Measurements from ENCODE around the gene CIDEC. TPM values are rescaled to one million over a fixed set of nuclear protein-coding genes. Genes with fewer than 3 reads are reported as not detected.
"Not testable (repeated sequence)": the region's sequence is repeated elsewhere in the genome, so short reads cannot be mapped to it uniquely, and the experiment has no call there.

Gene CIDEC
- total RNA-seq, 1 donor from 2014 or later = not detected

- H3K27me3 Mint-ChIP-seq (ENCODE audit: unreplicated experiment) = no peaks in the 10 kb centered on the region
- TF ChIP-seq, protein P1, sequence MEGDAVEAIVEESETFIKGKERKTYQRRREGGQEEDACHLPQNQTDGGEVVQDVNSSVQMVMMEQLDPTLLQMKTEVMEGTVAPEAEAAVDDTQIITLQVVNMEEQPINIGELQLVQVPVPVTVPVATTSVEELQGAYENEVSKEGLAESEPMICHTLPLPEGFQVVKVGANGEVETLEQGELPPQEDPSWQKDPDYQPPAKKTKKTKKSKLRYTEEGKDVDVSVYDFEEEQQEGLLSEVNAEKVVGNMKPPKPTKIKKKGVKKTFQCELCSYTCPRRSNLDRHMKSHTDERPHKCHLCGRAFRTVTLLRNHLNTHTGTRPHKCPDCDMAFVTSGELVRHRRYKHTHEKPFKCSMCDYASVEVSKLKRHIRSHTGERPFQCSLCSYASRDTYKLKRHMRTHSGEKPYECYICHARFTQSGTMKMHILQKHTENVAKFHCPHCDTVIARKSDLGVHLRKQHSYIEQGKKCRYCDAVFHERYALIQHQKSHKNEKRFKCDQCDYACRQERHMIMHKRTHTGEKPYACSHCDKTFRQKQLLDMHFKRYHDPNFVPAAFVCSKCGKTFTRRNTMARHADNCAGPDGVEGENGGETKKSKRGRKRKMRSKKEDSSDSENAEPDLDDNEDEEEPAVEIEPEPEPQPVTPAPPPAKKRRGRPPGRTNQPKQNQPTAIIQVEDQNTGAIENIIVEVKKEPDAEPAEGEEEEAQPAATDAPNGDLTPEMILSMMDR (IDR thresholded peaks at IDR 0.05) = no peak
- H3K36me3 Mint-ChIP-seq (ENCODE audit: unreplicated experiment) = no peaks in the 10 kb centered on the region
- peaks cover 10% of the 10 kb centered on the region for H3K4me1 Mint-ChIP-seq (ENCODE audit: unreplicated experiment)
- no peak overlapping the region for H3K4me3 Mint-ChIP-seq (ENCODE audit: unreplicated experiment)
- H3K9me3 Mint-ChIP-seq (ENCODE audit: unreplicated experiment) = no peaks in the 10 kb centered on the region
- H3K27ac Mint-ChIP-seq (ENCODE audit: unreplicated experiment) = no peak overlapping the region
- no peak for DNase-seq (ENCODE audit: extremely low spot score, unreplicated experiment)
Observed at GRCh38 chr3:9869955-9870354, 10.1 kb downstream of the CIDEC start.

DNA sequence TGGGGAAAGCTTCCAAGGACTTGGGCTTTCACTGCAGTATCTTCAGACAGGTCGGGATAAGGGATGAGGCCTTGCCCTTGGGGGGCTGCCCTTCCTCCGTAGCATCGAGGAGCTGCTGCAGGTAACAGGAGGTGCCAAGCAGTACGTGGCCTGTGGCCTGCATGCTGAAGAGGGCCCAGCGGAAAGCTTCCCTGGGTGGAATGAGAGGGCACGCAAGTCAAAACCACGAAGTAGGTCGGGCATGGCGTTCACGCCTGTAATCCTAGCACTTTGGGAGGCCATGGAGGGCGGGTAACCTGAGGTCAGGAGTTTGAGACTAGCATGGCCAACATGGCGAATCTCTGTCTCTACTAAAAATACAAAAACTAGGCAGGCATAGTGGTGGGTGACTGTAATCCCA is 12.9 kb downstream of the CIDEC start:
- DNase-seq (ENCODE audit: extremely low spot score, unreplicated experiment) = no peak
- no peaks in the 10 kb centered on the region for H3K9me3 Mint-ChIP-seq (ENCODE audit: unreplicated experiment)
- peaks cover 30% of the 10 kb centered on the region for H3K4me1 Mint-ChIP-seq (ENCODE audit: unreplicated experiment)
- H3K27me3 Mint-ChIP-seq (ENCODE audit: unreplicated experiment) = no peaks in the 10 kb centered on the region
- no peak overlapping the region for H3K4me3 Mint-ChIP-seq (ENCODE audit: unreplicated experiment)
- TF ChIP-seq, protein P1 (IDR thresholded peaks at IDR 0.05) = no peak
- no peaks in the 10 kb centered on the region for H3K36me3 Mint-ChIP-seq (ENCODE audit: unreplicated experiment)
- no peak overlapping the region for H3K27ac Mint-ChIP-seq (ENCODE audit: unreplicated experiment)

DNA sequence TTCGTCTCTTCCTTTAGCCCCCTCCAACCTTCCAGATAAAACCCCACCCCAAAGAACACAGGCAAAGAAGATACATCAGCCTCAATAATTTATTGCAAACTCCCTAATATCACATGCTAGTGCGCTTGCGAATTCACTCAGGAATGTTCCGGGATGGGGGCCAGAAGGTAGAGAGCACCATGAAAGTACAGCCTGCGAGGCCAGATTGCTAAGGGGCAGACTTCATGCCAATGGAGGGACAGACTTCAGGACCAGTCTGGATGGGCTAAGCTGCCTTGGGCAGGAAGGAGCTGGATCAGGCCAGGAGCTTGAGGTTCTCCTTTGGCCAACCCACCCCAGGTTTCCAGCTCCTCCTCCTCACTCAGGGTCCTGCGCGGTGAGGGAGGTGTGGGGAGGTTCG is 13.4 kb downstream of the CIDEC start:
- TF ChIP-seq, protein P1 (IDR thresholded peaks at IDR 0.05) = no peak
- Mint-ChIP-seq H3K27me3 (ENCODE audit: unreplicated experiment) (no peaks in the 10 kb centered on the region), H3K4me3 (ENCODE audit: unreplicated experiment) (no peak overlapping the region), H3K36me3 (ENCODE audit: unreplicated experiment) (no peaks in the 10 kb centered on the region), H3K9me3 (ENCODE audit: unreplicated experiment) (no peaks in the 10 kb centered on the region), H3K4me1 (ENCODE audit: unreplicated experiment) (peaks cover 27% of the 10 kb centered on the region), H3K27ac (ENCODE audit: unreplicated experiment) (no peak overlapping the region)
- DNase-seq (ENCODE audit: extremely low spot score, unreplicated experiment) = no peak

- not testable (repeated sequence) for DNase-seq (ENCODE audit: extremely low spot score, unreplicated experiment); H3K36me3 Mint-ChIP-seq (ENCODE audit: unreplicated experiment); H3K27me3 Mint-ChIP-seq (ENCODE audit: unreplicated experiment); H3K9me3 Mint-ChIP-seq (ENCODE audit: unreplicated experiment); H3K4me3 Mint-ChIP-seq (ENCODE audit: unreplicated experiment)
- H3K4me1 Mint-ChIP-seq (ENCODE audit: unreplicated experiment) = peaks cover 23% of the 10 kb centered on the region
- H3K27ac Mint-ChIP-seq (ENCODE audit: unreplicated experiment) = peak overlapping the region; percentile 97
Observed at GRCh38 chr3:9865125-9865637, 14.9 kb downstream of the CIDEC start.

DNA sequence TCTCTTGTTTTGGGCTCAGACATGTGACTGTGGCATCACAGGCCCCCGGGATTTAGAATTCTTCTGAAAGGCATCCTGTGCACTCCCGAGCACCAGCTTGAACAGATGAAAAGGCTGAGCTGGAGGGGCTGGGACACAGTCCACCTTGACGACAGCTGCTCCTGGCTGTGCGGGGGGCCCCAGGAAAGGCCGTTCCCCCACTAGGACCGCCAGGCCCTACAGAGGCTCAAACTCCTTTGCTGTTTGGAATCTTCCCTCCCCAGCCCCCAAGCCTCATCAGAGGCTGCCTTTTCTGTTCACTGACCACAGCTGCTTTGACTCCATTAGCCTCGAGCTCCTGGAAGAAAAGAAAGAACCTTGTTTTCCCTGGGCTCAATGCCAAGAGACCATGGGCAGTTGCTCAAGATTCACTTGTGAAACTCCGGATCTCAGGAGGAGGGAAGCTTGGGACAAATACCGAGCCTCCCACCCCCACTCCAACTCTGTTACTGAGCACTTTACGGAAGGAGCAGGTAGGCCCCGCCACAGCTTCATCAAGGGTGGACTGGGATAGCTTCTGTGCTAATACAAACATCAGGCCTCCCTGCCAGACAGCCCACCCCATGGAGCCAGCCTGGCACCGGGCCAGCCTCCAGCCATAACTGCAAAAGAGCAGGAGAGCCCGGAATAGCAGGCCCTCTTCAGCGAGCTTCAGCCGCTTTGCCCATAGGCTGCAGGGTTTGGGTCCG is 15.7 kb downstream of the CIDEC start:
- H3K4me1 Mint-ChIP-seq (ENCODE audit: unreplicated experiment) = peaks cover 23% of the 10 kb centered on the region
- TF ChIP-seq, protein P1 (IDR thresholded peaks at IDR 0.05) = no peak
- H3K4me3 Mint-ChIP-seq (ENCODE audit: unreplicated experiment) = peak overlapping the region; percentile 35
- no peaks in the 10 kb centered on the region for H3K36me3 Mint-ChIP-seq (ENCODE audit: unreplicated experiment)
- no peaks in the 10 kb centered on the region for H3K27me3 Mint-ChIP-seq (ENCODE audit: unreplicated experiment)
- H3K27ac Mint-ChIP-seq (ENCODE audit: unreplicated experiment) = peak overlapping the region; percentile 97
- peak; percentile 89 for DNase-seq (ENCODE audit: extremely low spot score, unreplicated experiment)
- no peaks in the 10 kb centered on the region for H3K9me3 Mint-ChIP-seq (ENCODE audit: unreplicated experiment)

Measured in osteocyte (in vitro differentiated cells).